Keratinocyte (primary cell): ENCODE results near the gene TRIM28.

Experiments used
- CTCF ChIP-seq, 3 experiments: IDR thresholded peaks in 1 of 3; conservative IDR thresholded peaks in 1 of 3; optimal IDR thresholded peaks in 1 of 3; 2 replicates in 2 of 3; 3 replicates in 1 of 3; pipeline versions ENCODE3 to v1.5.1; 2011; ENCODE audit warnings: low read length in 3 of 3, mild to moderate bottlenecking in 3 of 3, moderate library complexity in 2 of 3, control low read depth in 1 of 3, inconsistent platforms in 1 of 3; ENCODE audit not compliant: insufficient read depth in 2 of 3; ENCODE audit errors: extremely low read depth in 1 of 3
- EZH2 ChIP-seq: IDR thresholded peaks from one replicate; pipeline ENCODE4 v1.6.1; 2012; ENCODE audit warnings: inconsistent platforms, mild to moderate bottlenecking, low read length, moderate library complexity

- no peak for TF ChIP-seq CTCF (optimal IDR thresholded peaks at IDR 0.05 in 1 of 3, IDR thresholded peaks at IDR 0.05 in 1 of 3, conservative IDR thresholded peaks at IDR 0.05 in 1 of 3; ENCODE audit: extremely low read depth in 1 of 3, insufficient read depth in 2 of 3, low read length in 3 of 3)
- no peak for TF ChIP-seq EZH2
Measured at GRCh38 chr19:58544591-58545285, 874 bp downstream of the TRIM28 start.
